ENCODE data around the gene SDC4.

SDC4 gene

DNA sequence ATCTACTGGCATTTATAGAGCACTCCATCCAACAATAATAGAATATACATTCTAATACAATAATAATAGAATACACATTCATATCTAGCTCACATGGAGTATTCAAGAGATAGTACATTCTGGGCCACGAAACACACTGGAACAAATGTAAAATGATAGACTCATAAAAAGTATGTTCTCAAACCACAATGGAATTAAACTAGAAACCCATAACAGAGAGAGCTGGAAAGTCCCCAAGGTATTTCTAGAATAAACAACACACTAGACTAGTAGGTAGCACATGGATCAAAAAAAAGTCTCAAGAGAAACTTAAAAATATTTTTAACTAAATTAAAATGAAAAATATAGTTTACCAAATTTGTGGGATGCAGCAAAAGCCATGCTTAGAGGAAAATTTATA, 39.0 kb upstream of the SDC4 start:
- Histone ChIP-seq H3K4me1 (ENCODE audit: insufficient read depth, low read length, poor library complexity, severe bottlenecking) (no peaks in the 10 kb centered on the region), H3K79me2 (ENCODE audit: insufficient read depth, low read length) (no peaks in the 10 kb centered on the region), H4K20me1 (ENCODE audit: insufficient read depth, low read length, poor library complexity, severe bottlenecking) (no peaks in the 10 kb centered on the region), H3K9me3 (ENCODE audit: insufficient read depth, low read depth, low read length) (no peaks in the 10 kb centered on the region), H3K4me2 (ENCODE audit: low read depth, low read length, poor library complexity, severe bottlenecking) (no peak overlapping the region), H3K27me3 (ENCODE audit: insufficient read depth, low read length, poor library complexity, severe bottlenecking) (no peaks in the 10 kb centered on the region), H3K4me3 (ENCODE audit: low read length, poor library complexity, severe bottlenecking) (no peak overlapping the region), H3K9me2 (replicated peaks; ENCODE audit: low read depth, low read length) (no peaks in the 10 kb centered on the region), H2AFZ (ENCODE audit: low read length) (no peak overlapping the region), H3K36me3 (ENCODE audit: insufficient read depth, low read length) (no peaks in the 10 kb centered on the region), H3K9ac (ENCODE audit: low read depth, low read length, poor library complexity, severe bottlenecking) (no peak overlapping the region), H3F3A (ENCODE audit: low read depth) (no peaks in the 10 kb centered on the region)
- TF ChIP-seq CTCF (conservative IDR thresholded peaks at IDR 0.05; ENCODE audit: low read length), result no peak
- TF ChIP-seq EZH2phosphoT487 (IDR thresholded peaks at IDR 0.05; ENCODE audit: borderline replicate concordance), result no peak

- peaks cover 4% of the 10 kb centered on the region for H3K4me1 ChIP-seq (ENCODE audit: insufficient read depth, low read length, poor library complexity, severe bottlenecking)
- H4K20me1 ChIP-seq (ENCODE audit: insufficient read depth, low read length, poor library complexity, severe bottlenecking), result no peaks in the 10 kb centered on the region
- no peak within 1 kb of the TSS for H3K4me3 ChIP-seq (ENCODE audit: low read length, poor library complexity, severe bottlenecking)
Measured at GRCh38 chr20:45378191-45378590, 30.0 kb upstream of the SDC4 start, which contains the start of gene TP53TG5. TP53TG5 (minus strand) TSS chr20:45378325; CDS start chr20:45378236, 89 bp downstream.

DNA sequence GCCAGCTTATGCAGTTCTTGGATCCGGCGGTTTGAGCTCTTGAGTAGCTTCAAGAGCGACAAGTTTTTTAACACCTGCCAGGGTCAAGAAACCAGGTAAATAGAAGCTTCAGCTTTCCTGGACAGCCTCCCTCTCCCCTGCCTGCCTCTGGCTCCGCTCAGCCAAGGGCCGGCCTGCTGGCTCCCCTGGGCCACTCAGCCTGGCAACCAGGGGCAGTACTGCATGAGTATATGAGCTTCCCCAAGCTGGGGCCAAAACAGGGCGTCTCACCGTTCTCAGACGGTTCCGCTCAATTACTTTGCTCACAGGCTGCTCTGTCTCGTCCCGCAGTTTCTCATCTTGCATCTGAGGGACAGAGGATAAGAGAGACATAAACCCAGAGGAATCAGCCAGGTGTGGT, 29.0 kb upstream of the SDC4 start:
- H3K4me2 ChIP-seq (ENCODE audit: low read depth, low read length, poor library complexity, severe bottlenecking), result no peak overlapping the region
- H3F3A ChIP-seq (ENCODE audit: low read depth), result no peaks in the 10 kb centered on the region
- no peaks in the 10 kb centered on the region for H4K20me1 ChIP-seq (ENCODE audit: insufficient read depth, low read length, poor library complexity, severe bottlenecking)
- no peak for TF ChIP-seq CTCF (conservative IDR thresholded peaks at IDR 0.05; ENCODE audit: low read length)
- TF ChIP-seq EZH2phosphoT487 (IDR thresholded peaks at IDR 0.05; ENCODE audit: borderline replicate concordance), result no peak
- no peaks in the 10 kb centered on the region for H3K9me3 ChIP-seq (ENCODE audit: insufficient read depth, low read depth, low read length)
- no peak overlapping the region for H3K9ac ChIP-seq (ENCODE audit: low read depth, low read length, poor library complexity, severe bottlenecking)
- H3K9me2 ChIP-seq (replicated peaks; ENCODE audit: low read depth, low read length), result no peaks in the 10 kb centered on the region
- peaks cover 6% of the 10 kb centered on the region for H3K4me1 ChIP-seq (ENCODE audit: insufficient read depth, low read length, poor library complexity, severe bottlenecking)
- no peaks in the 10 kb centered on the region for H3K36me3 ChIP-seq (ENCODE audit: insufficient read depth, low read length)
- no peaks in the 10 kb centered on the region for H3K79me2 ChIP-seq (ENCODE audit: insufficient read depth, low read length)
- no peak overlapping the region for H3K4me3 ChIP-seq (ENCODE audit: low read length, poor library complexity, severe bottlenecking)
- H3K27me3 ChIP-seq (ENCODE audit: insufficient read depth, low read length, poor library complexity, severe bottlenecking), result no peaks in the 10 kb centered on the region
- H2AFZ ChIP-seq (ENCODE audit: low read length), result no peak overlapping the region

More at GRCh38 chr20:45378191-45378590, 30.0 kb upstream of the SDC4 start, which contains the start of gene TP53TG5:
- Histone ChIP-seq H3K79me2 (ENCODE audit: insufficient read depth, low read length) (no peaks in the 10 kb centered on the region), H3K9me2 (replicated peaks; ENCODE audit: low read depth, low read length) (no peaks in the 10 kb centered on the region), H3F3A (ENCODE audit: low read depth) (no peaks in the 10 kb centered on the region), H3K36me3 (ENCODE audit: insufficient read depth, low read length) (no peaks in the 10 kb centered on the region), H3K9ac (ENCODE audit: low read depth, low read length, poor library complexity, severe bottlenecking) (no peak within 1 kb of the TSS), H2AFZ (ENCODE audit: low read length) (no peak within 1 kb of the TSS), H3K9me3 (ENCODE audit: insufficient read depth, low read depth, low read length) (no peaks in the 10 kb centered on the region), H3K4me2 (ENCODE audit: low read depth, low read length, poor library complexity, severe bottlenecking) (no peak within 1 kb of the TSS), H3K27me3 (ENCODE audit: insufficient read depth, low read length, poor library complexity, severe bottlenecking) (no peaks in the 10 kb centered on the region)
- TF ChIP-seq EZH2phosphoT487 (IDR thresholded peaks at IDR 0.05; ENCODE audit: borderline replicate concordance), result no peak
- no peak for TF ChIP-seq CTCF (conservative IDR thresholded peaks at IDR 0.05; ENCODE audit: low read length)

Measured in Loucy (cell line).